ENCODE data around the gene TAOK1. TPM values are rescaled to one million over a fixed set of nuclear protein-coding genes. Genes with fewer than 3 reads are reported as not detected.

TAOK1 gene
- polyA plus RNA-seq, 2 of the 4 experiments (the other 2 are of a cell fraction) = 18.2 to 46.7 TPM

- Histone ChIP-seq H3K4me3 (no peak overlapping the region), H3K9me3 (peaks cover 6% of the 10 kb centered on the region; the same call in 1 of the 3 replicates), H3K27ac (no peak overlapping the region), H3K4me2 (no peak overlapping the region), H3K4me1 (no peaks in the 10 kb centered on the region)
- ChIA-PET CTCF (interaction anchor here (2.5 kb wide), 1 partner anchor 88 kb away, joined by 11 read pairs; no protein-coding TSS in a partner anchor), POLR2A (no interaction called here)
- ATAC-seq (no peak), FAIRE-seq (no peak), DNase-seq (ENCODE audit: low read depth in 1 of 2, low spot score in 1 of 2) (no peak)
- WGBS (ENCODE audit: missing lambda C conversion rate) = 95% methylated on average over 4 of the region's 4 CpGs
- TF ChIP-seq REST (IDR thresholded peaks at IDR 0.05) (no peak), TP53 (CRISPR knock-in tag; IDR thresholded peaks at IDR 0.05) (no peak), MAX (IDR thresholded peaks at IDR 0.05) (no peak), HDAC2 (IDR thresholded peaks at IDR 0.05) (no peak), POLR2A (IDR thresholded peaks at IDR 0.05; ENCODE audit: low read length) (no peak), EP300 (IDR thresholded peaks at IDR 0.05) (no peak), FOSL2 (IDR thresholded peaks at IDR 0.05) (no peak), FOSL2 (CRISPR knock-in tag; IDR thresholded peaks at IDR 0.05) (no peak), NPAS2 (CRISPR knock-in tag; IDR thresholded peaks at IDR 0.05; ENCODE audit: borderline replicate concordance) (no peak), RFX5 (IDR thresholded peaks at IDR 0.05) (no peak), MAZ (IDR thresholded peaks at IDR 0.05; ENCODE audit: borderline replicate concordance, low read depth, low read length) (no peak), USF2 (IDR thresholded peaks at IDR 0.05) (no peak), MYC (IDR thresholded peaks at IDR 0.05; ENCODE audit: borderline replicate concordance, low read length) (no peak), KDM1A (IDR thresholded peaks at IDR 0.05; ENCODE audit: low read depth) (no peak)
- TF ChIP-seq, protein P1, sequence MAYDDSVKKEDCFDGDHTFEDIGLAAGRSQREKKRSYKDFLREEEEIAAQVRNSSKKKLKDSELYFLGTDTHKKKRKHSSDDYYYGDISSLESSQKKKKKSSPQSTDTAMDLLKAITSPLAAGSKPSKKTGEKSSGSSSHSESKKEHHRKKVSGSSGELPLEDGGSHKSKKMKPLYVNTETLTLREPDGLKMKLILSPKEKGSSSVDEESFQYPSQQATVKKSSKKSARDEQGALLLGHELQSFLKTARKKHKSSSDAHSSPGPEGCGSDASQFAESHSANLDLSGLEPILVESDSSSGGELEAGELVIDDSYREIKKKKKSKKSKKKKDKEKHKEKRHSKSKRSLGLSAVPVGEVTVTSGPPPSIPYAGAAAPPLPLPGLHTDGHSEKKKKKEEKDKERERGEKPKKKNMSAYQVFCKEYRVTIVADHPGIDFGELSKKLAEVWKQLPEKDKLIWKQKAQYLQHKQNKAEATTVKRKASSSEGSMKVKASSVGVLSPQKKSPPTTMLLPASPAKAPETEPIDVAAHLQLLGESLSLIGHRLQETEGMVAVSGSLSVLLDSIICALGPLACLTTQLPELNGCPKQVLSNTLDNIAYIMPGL (CRISPR knock-in tag; IDR thresholded peaks at IDR 0.05; ENCODE audit: borderline replicate concordance) = no peak
These were observed 67.9 kb downstream of the TAOK1 start for GRCh38 chr17:29458066-29458465.

DNA sequence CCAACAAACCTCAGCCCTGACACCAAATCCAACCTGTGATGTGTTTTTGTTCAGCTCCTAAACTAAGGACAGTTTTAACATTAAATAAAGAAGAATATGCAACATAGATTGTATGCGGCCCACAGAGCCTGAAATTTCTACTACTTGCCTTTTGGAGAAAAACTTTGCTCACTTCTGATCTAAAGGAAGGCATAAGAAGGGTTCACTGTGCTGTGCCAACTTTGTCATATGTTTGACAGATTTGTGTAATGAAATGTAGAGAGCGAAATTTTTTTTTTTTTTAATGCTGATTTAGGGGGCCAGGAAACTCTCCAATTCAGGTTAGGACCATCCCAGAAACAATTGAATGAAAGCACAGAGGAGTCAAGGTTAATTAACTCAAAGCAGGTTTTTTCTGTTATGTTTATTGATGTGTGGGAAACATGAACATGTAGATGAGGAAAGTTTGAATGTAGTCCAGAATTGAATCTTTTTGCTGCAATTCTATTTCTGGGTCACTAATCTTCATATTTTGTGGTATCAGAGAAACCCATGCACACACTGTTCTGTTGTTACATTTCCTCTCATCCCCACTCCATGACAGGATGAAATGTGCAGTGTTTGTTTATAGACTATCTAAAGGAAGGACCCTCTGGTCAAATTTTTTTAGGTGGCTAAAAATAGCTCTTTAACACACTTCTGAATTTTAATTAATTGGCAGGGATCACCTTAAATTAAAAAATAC, 71.5 kb downstream of the TAOK1 start:
- ATAC-seq (no peak), DNase-seq (ENCODE audit: low read depth in 1 of 2, low spot score in 1 of 2) (no peak), FAIRE-seq (no peak)
- Histone ChIP-seq H3K9me3 (no peaks in the 10 kb centered on the region), H3K4me1 (no peaks in the 10 kb centered on the region), H3K4me2 (no peak overlapping the region), H3K27ac (no peak overlapping the region), H3K4me3 (no peak overlapping the region)
- TF ChIP-seq PHF8 (IDR thresholded peaks at IDR 0.05; ENCODE audit: borderline replicate concordance, low read depth) = no peak
- no peak for TF ChIP-seq HDAC2 (IDR thresholded peaks at IDR 0.05)
- TF ChIP-seq, protein P2, sequence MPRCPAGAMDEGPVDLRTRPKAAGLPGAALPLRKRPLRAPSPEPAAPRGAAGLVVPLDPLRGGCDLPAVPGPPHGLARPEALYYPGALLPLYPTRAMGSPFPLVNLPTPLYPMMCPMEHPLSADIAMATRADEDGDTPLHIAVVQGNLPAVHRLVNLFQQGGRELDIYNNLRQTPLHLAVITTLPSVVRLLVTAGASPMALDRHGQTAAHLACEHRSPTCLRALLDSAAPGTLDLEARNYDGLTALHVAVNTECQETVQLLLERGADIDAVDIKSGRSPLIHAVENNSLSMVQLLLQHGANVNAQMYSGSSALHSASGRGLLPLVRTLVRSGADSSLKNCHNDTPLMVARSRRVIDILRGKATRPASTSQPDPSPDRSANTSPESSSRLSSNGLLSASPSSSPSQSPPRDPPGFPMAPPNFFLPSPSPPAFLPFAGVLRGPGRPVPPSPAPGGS (IDR thresholded peaks at IDR 0.05) = no peak
- TF ChIP-seq ZC3H11A (IDR thresholded peaks at IDR 0.05) = no peak
- no peak for TF ChIP-seq ZFP36 (IDR thresholded peaks at IDR 0.05; ENCODE audit: borderline replicate concordance, partially characterized antibody)
- TF ChIP-seq, protein P3, sequence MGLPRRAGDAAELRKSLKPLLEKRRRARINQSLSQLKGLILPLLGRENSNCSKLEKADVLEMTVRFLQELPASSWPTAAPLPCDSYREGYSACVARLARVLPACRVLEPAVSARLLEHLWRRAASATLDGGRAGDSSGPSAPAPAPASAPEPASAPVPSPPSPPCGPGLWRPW (IDR thresholded peaks at IDR 0.05) = no peak
- no peak for TF ChIP-seq CBX8 (IDR thresholded peaks at IDR 0.05)
- TF ChIP-seq HOXA7 (CRISPR knock-in tag; IDR thresholded peaks at IDR 0.05) = no peak
- no peak for TF ChIP-seq EHMT2 (IDR thresholded peaks at IDR 0.05; ENCODE audit: low read depth)
- no peak for TF ChIP-seq MYC (IDR thresholded peaks at IDR 0.05; ENCODE audit: borderline replicate concordance, low read length)
- TF ChIP-seq, protein P1 (CRISPR knock-in tag; IDR thresholded peaks at IDR 0.05; ENCODE audit: borderline replicate concordance) = no peak
- WGBS (ENCODE audit: missing lambda C conversion rate) = 88% methylated on average over 2 of the region's 2 CpGs
- POLR2A ChIA-PET = no interaction called here
- CTCF ChIA-PET = no interaction called here
